Activated CD4-positive, alpha-beta T cell treated with anti-CD3 and anti-CD28 coated beads, Interleukin-2, amount 10 ng/mL, durations not matched to agents 7 days and 5 days (primary cell): ENCODE data around the gene SORCS2. TPM values are rescaled to one million over a fixed set of nuclear protein-coding genes. Genes with fewer than 3 reads are reported as not detected.

Experiments used
- CTCF ChIA-PET: fragments of 350-600 bp; sonication (Branson Sonifier 250); formaldehyde crosslinking; loops from one replicate; lab custom pipeline; 2021; ENCODE audit warnings: antibody characterized with exemption; lab: Charles Lee
- POLR2A ChIA-PET: fragments of 350-600 bp; sonication (Branson Sonifier 250); formaldehyde crosslinking; loops from one replicate; lab custom pipeline; 2021; ENCODE audit warnings: antibody characterized with exemption; lab: Charles Lee
- DNase-seq: peaks from one replicate; pipeline ENCODE4 v3.0.0-alpha.2; 2020
- H3K27ac Mint-ChIP-seq: one replicate; pipeline ENCODE4 v1.8.0; 2021; ENCODE audit warnings: mild to moderate bottlenecking, moderate library complexity, mixed read lengths
- H3K27me3 Mint-ChIP-seq: one replicate; pipeline ENCODE4 v1.8.0; 2021; ENCODE audit warnings: mixed read lengths
- H3K36me3 Mint-ChIP-seq: one replicate; pipeline ENCODE4 v1.8.0; 2021; ENCODE audit warnings: low read depth, mixed read lengths
- H3K4me1 Mint-ChIP-seq: one replicate; pipeline ENCODE4 v1.8.0; 2021; ENCODE audit warnings: mixed read lengths
- H3K4me3 Mint-ChIP-seq: one replicate; pipeline ENCODE4 v1.8.0; 2021; ENCODE audit warnings: mild to moderate bottlenecking, moderate library complexity, mixed read lengths
- H3K9me3 Mint-ChIP-seq: one replicate; pipeline ENCODE4 v1.8.0; 2021; ENCODE audit warnings: mixed read lengths
- total RNA-seq, 2 experiments: library from RNA; stranded (reverse); gene quantifications; one replicate each; pipeline ENCODE4 v1.2.3, GENCODE V29; 2021

SORCS2 gene
- total RNA-seq, 2 experiments from 2014 or later = not detected

- Mint-ChIP-seq H3K27ac (no peak overlapping the region), H3K36me3 (no peaks in the 10 kb centered on the region), H3K4me1 (no peaks in the 10 kb centered on the region), H3K4me3 (no peak overlapping the region), H3K9me3 (no peaks in the 10 kb centered on the region), H3K27me3 (no peaks in the 10 kb centered on the region)
- CTCF ChIA-PET = no interaction called here
- DNase-seq = no peak
- POLR2A ChIA-PET = no interaction called here
These were observed 111.2 kb downstream of the SORCS2 start for GRCh38 chr4:7303561-7303960.

GRCh38 chr4:7304436-7304835 is 112.1 kb downstream of the SORCS2 start:
- H3K27me3 Mint-ChIP-seq = no peaks in the 10 kb centered on the region
- H3K4me3 Mint-ChIP-seq = no peak overlapping the region
- H3K4me1 Mint-ChIP-seq = no peaks in the 10 kb centered on the region
- H3K9me3 Mint-ChIP-seq = no peaks in the 10 kb centered on the region
- H3K27ac Mint-ChIP-seq = no peak overlapping the region
- H3K36me3 Mint-ChIP-seq = no peaks in the 10 kb centered on the region
- CTCF ChIA-PET = interaction anchor here (0.6 kb wide), 1 partner anchor 731 kb away, joined by 5 read pairs; no protein-coding TSS in a partner anchor
- POLR2A ChIA-PET = no interaction called here
- DNase-seq = no peak

GRCh38 chr4:7306021-7306965 is 114.0 kb downstream of the SORCS2 start:
- Mint-ChIP-seq H3K4me1 (no peaks in the 10 kb centered on the region), H3K36me3 (no peaks in the 10 kb centered on the region), H3K27me3 (no peaks in the 10 kb centered on the region), H3K9me3 (no peaks in the 10 kb centered on the region), H3K27ac (no peak overlapping the region), H3K4me3 (no peak overlapping the region)
- no peak for DNase-seq
- POLR2A ChIA-PET = no interaction called here
- CTCF ChIA-PET = no interaction called here

GRCh38 chr4:7306986-7307385 is 114.6 kb downstream of the SORCS2 start:
- no peak for DNase-seq
- CTCF ChIA-PET = no interaction called here
- no peaks in the 10 kb centered on the region for H3K9me3 Mint-ChIP-seq
- POLR2A ChIA-PET = no interaction called here
- no peak overlapping the region for H3K27ac Mint-ChIP-seq
- H3K27me3 Mint-ChIP-seq = no peaks in the 10 kb centered on the region
- no peak overlapping the region for H3K4me3 Mint-ChIP-seq
- no peaks in the 10 kb centered on the region for H3K36me3 Mint-ChIP-seq
- no peaks in the 10 kb centered on the region for H3K4me1 Mint-ChIP-seq

- Mint-ChIP-seq H3K4me3 (no peak overlapping the region), H3K4me1 (no peaks in the 10 kb centered on the region), H3K27ac (no peak overlapping the region), H3K9me3 (no peaks in the 10 kb centered on the region), H3K27me3 (no peaks in the 10 kb centered on the region), H3K36me3 (no peaks in the 10 kb centered on the region)
- ChIA-PET CTCF (no interaction called here), POLR2A (no interaction called here)
- DNase-seq = no peak
These were observed 115.2 kb downstream of the SORCS2 start for GRCh38 chr4:7307394-7308099.

- Mint-ChIP-seq H3K4me3 (no peak overlapping the region), H3K9me3 (no peaks in the 10 kb centered on the region), H3K36me3 (no peaks in the 10 kb centered on the region), H3K27me3 (no peaks in the 10 kb centered on the region), H3K4me1 (no peaks in the 10 kb centered on the region), H3K27ac (no peak overlapping the region)
- no peak for DNase-seq
- ChIA-PET CTCF (no interaction called here), POLR2A (no interaction called here)
These were observed 116.8 kb downstream of the SORCS2 start for GRCh38 chr4:7309181-7309580.

- Mint-ChIP-seq H3K9me3 (no peaks in the 10 kb centered on the region), H3K36me3 (no peaks in the 10 kb centered on the region), H3K4me1 (no peaks in the 10 kb centered on the region), H3K27ac (no peak overlapping the region), H3K4me3 (no peak overlapping the region), H3K27me3 (no peaks in the 10 kb centered on the region)
- POLR2A ChIA-PET = no interaction called here
- no peak for DNase-seq
- CTCF ChIA-PET = no interaction called here
These were observed 117.5 kb downstream of the SORCS2 start for GRCh38 chr4:7309636-7310390.

GRCh38 chr4:7310451-7310850 is 118.1 kb downstream of the SORCS2 start:
- H3K27me3 Mint-ChIP-seq = no peaks in the 10 kb centered on the region
- DNase-seq = no peak
- no peaks in the 10 kb centered on the region for H3K36me3 Mint-ChIP-seq
- ChIA-PET CTCF (no interaction called here), POLR2A (no interaction called here)
- no peak overlapping the region for H3K27ac Mint-ChIP-seq
- H3K9me3 Mint-ChIP-seq = no peaks in the 10 kb centered on the region
- no peaks in the 10 kb centered on the region for H3K4me1 Mint-ChIP-seq
- no peak overlapping the region for H3K4me3 Mint-ChIP-seq

- ChIA-PET POLR2A (no interaction called here), CTCF (interaction anchor here (0.5 kb wide), 1 partner anchor 17 kb away, joined by 3 read pairs; no protein-coding TSS in a partner anchor)
- no peak for DNase-seq
- Mint-ChIP-seq H3K9me3 (no peaks in the 10 kb centered on the region), H3K4me3 (no peak overlapping the region), H3K27ac (no peak overlapping the region), H3K36me3 (no peaks in the 10 kb centered on the region), H3K27me3 (no peaks in the 10 kb centered on the region), H3K4me1 (no peaks in the 10 kb centered on the region)
These were observed 118.9 kb downstream of the SORCS2 start for GRCh38 chr4:7311205-7311604.

- CTCF ChIA-PET = no interaction called here
- H3K27me3 Mint-ChIP-seq = no peaks in the 10 kb centered on the region
- H3K27ac Mint-ChIP-seq = no peak overlapping the region
These were observed 120.4 kb downstream of the SORCS2 start for GRCh38 chr4:7312691-7313090.

GRCh38 chr4:7313347-7313811 is 121.0 kb downstream of the SORCS2 start:
- POLR2A ChIA-PET = no interaction called here
- peaks cover 1% of the 10 kb centered on the region for H3K9me3 Mint-ChIP-seq
- no peaks in the 10 kb centered on the region for H3K36me3 Mint-ChIP-seq
- DNase-seq = no peak
- no peaks in the 10 kb centered on the region for H3K4me1 Mint-ChIP-seq
- H3K27ac Mint-ChIP-seq = no peak overlapping the region
- CTCF ChIA-PET = no interaction called here
- no peak overlapping the region for H3K4me3 Mint-ChIP-seq
- no peaks in the 10 kb centered on the region for H3K27me3 Mint-ChIP-seq

More at GRCh38 chr4:7312691-7313090, 120.4 kb downstream of the SORCS2 start:
- no peaks in the 10 kb centered on the region for H3K4me1 Mint-ChIP-seq
- POLR2A ChIA-PET = no interaction called here
- no peak overlapping the region for H3K4me3 Mint-ChIP-seq
- H3K9me3 Mint-ChIP-seq = no peaks in the 10 kb centered on the region
- H3K36me3 Mint-ChIP-seq = no peaks in the 10 kb centered on the region
- DNase-seq = no peak

GRCh38 chr4:7313991-7314390 is 121.7 kb downstream of the SORCS2 start:
- POLR2A ChIA-PET = no interaction called here
- Mint-ChIP-seq H3K27me3 (no peaks in the 10 kb centered on the region), H3K4me3 (no peak overlapping the region), H3K36me3 (no peaks in the 10 kb centered on the region), H3K27ac (no peak overlapping the region), H3K9me3 (peaks cover 8% of the 10 kb centered on the region), H3K4me1 (no peaks in the 10 kb centered on the region)
- CTCF ChIA-PET = no interaction called here
- no peak for DNase-seq

- no peak overlapping the region for H3K4me3 Mint-ChIP-seq
- H3K4me1 Mint-ChIP-seq = no peaks in the 10 kb centered on the region
- DNase-seq = no peak
- ChIA-PET CTCF (no interaction called here), POLR2A (no interaction called here)
- no peak overlapping the region for H3K27ac Mint-ChIP-seq
- H3K27me3 Mint-ChIP-seq = no peaks in the 10 kb centered on the region
- H3K36me3 Mint-ChIP-seq = no peaks in the 10 kb centered on the region
- H3K9me3 Mint-ChIP-seq = peaks cover 8% of the 10 kb centered on the region
These were observed 122.9 kb downstream of the SORCS2 start for GRCh38 chr4:7315286-7315685.
